GM19463 (cell line): Measurements from ENCODE around the gene SYS1.

Experiments
- ATAC-seq: cut with Tn5 transposase; IDR thresholded peaks from one replicate; pipeline ENCODE4 v1.9.1; 2021; ENCODE audit warnings: mild to moderate bottlenecking, moderate library complexity; ENCODE audit not compliant: unreplicated experiment

SYS1 gene

GRCh38 chr20:45362804-45363610, at the start of gene SYS1:
SYS1 (plus strand) TSS chr20:45363156; CDS start chr20:45363532, 376 bp downstream.
- peak; percentile 75 for ATAC-seq

- ATAC-seq, result no peak
Observed at GRCh38 chr20:45313943-45314342, 49.0 kb upstream of the SYS1 start.

GRCh38 chr20:45315672-45316071, 47.3 kb upstream of the SYS1 start:
- no peak for ATAC-seq

GRCh38 chr20:45316150-45317080, 46.5 kb upstream of the SYS1 start:
- no peak for ATAC-seq

GRCh38 chr20:45317826-45318225, 45.1 kb upstream of the SYS1 start:
- no peak for ATAC-seq

GRCh38 chr20:45318386-45318939, 44.5 kb upstream of the SYS1 start:
- ATAC-seq, result no peak

GRCh38 chr20:45318948-45319347, 44.0 kb upstream of the SYS1 start:
- ATAC-seq, result no peak

GRCh38 chr20:45320948-45321595, 41.9 kb upstream of the SYS1 start:
- peak; percentile 77 for ATAC-seq

GRCh38 chr20:45322952-45323383, 40.0 kb upstream of the SYS1 start:
- ATAC-seq, result no peak

- ATAC-seq, result no peak
Observed at GRCh38 chr20:45323731-45324130, 39.2 kb upstream of the SYS1 start.

GRCh38 chr20:45325371-45325770, 37.6 kb upstream of the SYS1 start:
- no peak for ATAC-seq

- no peak for ATAC-seq
Observed at GRCh38 chr20:45328451-45328850, 34.5 kb upstream of the SYS1 start.

- no peak for ATAC-seq
Observed at GRCh38 chr20:45329497-45330319, 33.2 kb upstream of the SYS1 start.

- ATAC-seq, result no peak
Observed at GRCh38 chr20:45330476-45330875, 32.5 kb upstream of the SYS1 start.

- no peak for ATAC-seq
Observed at GRCh38 chr20:45336530-45337366, 26.2 kb upstream of the SYS1 start.

- ATAC-seq, result no peak
Observed at GRCh38 chr20:45337367-45338120, 25.4 kb upstream of the SYS1 start.

- ATAC-seq, result no peak
Observed at GRCh38 chr20:45338121-45339030, 24.6 kb upstream of the SYS1 start.
